RWPE2 (cell line): Measurements from ENCODE around the gene SEL1L3.
"Not testable (repeated sequence)": the region's sequence is repeated elsewhere in the genome, so short reads cannot be mapped to it uniquely, and the experiment has no call there.

Experiments used
- ATAC-seq: fragments of 200-7000 bp; cut with Tn5 transposase; 3 replicates; pipeline ENCODE4 v1.9.1; 2021; ENCODE audit warnings: low read depth
- DNase-seq: peaks from one replicate; pipeline ENCODE4 v3.0.0-alpha.2; 2020; ENCODE audit warnings: low spot score
- H3K27ac ChIP-seq: fragments of 450-650 bp; 2 replicates; pipeline ENCODE4 v1.5.1; 2017; ENCODE audit warnings: mild to moderate bottlenecking; ENCODE audit not compliant: poor library complexity, severe bottlenecking
- H3K27me3 ChIP-seq: fragments of 250-450 bp; sonication (Bioruptor Pico); 2 replicates; pipeline ENCODE4 v1.5.1; 2021; ENCODE audit warnings: mild to moderate bottlenecking, moderate library complexity; ENCODE audit not compliant: insufficient read depth, poor library complexity, severe bottlenecking
- H3K36me3 ChIP-seq: fragments of 250-450 bp; sonication (Bioruptor Pico); 2 replicates; pipeline ENCODE4 v1.5.1; 2020; ENCODE audit warnings: low read depth, mild to moderate bottlenecking, moderate library complexity
- H3K4me1 ChIP-seq: fragments of 250-450 bp; sonication (Bioruptor Pico); 2 replicates; pipeline ENCODE4 v1.5.1; 2021; ENCODE audit warnings: mild to moderate bottlenecking, moderate library complexity; ENCODE audit not compliant: insufficient read depth, poor library complexity, severe bottlenecking
- H3K4me3 ChIP-seq: fragments of 250-450 bp; sonication (Bioruptor Pico); 2 replicates; pipeline ENCODE4 v1.5.1; 2021; ENCODE audit warnings: mild to moderate bottlenecking, moderate library complexity; ENCODE audit not compliant: severe bottlenecking
- H3K9me3 ChIP-seq: fragments of 250-450 bp; sonication (Bioruptor Pico); 2 replicates; pipeline ENCODE4 v1.5.1; 2021; ENCODE audit warnings: mild to moderate bottlenecking, moderate library complexity; ENCODE audit not compliant: severe bottlenecking
- TF ChIP-seq, protein P1 (sequence below): fragments of 450-650 bp; IDR thresholded peaks from one replicate; pipeline ENCODE4 v1.5.1; 2017; ENCODE audit warnings: mild to moderate bottlenecking, moderate library complexity; ENCODE audit not compliant: poor library complexity, severe bottlenecking

SEL1L3 gene

DNA sequence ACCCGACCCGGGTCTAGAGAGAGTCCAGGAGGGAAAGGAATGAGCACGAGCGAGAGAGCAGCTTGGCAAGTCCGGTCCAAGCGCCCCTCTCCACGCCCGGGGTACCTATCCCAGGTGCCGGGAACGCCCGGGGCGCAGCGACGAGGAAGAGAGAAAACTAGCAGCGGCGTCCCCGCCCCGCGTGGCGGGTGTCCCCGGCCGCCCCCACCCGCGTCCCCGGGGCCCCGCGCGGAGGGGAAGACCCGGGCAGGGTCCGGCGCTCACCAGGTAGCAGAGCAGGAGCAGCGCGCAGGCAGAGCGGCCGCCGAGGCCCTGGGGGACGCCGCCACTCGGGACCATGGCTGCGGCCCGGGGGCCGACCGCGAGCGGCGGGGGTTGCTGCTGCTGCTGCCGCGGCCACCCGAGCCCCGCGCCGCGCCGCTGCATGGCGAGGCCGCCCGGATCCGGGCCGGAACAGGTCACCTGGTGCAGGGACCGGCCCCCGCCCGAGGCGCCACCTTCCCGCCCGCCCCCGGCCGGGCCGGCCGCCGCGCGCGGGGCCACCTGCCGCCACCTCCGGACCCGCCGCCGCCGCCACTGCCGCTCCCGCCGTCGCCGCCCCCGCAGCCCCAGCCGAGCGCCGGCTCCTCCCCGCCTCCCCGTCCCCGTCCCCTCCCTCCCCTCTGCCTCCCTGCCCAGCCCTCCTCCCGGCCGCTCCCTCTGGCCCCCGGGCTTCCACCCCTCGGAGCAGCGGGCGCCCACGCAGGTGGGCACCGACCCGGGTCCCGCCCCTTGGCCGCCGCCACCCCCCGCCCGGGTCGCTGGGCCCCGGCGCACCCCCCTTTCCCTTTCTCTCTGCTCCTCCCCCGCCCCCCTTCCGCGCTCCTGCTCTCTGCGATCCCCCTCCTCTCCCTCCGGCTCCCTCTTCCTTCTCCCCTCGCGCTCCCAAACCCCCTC is at the start of gene SEL1L3:
Gene SEL1L3 (minus strand): TSS at position 578 of the 936 bp plus-strand sequence. CDS start 152 bp downstream, at position 426.
- Histone ChIP-seq H3K27ac (peak within 1 kb of the TSS; percentile 16), H3K36me3 (no peaks in the 10 kb centered on the region), H3K4me3 (peak within 1 kb of the TSS; percentile 92), H3K9me3 (peaks cover 1% of the 10 kb centered on the region), H3K4me1 (peaks cover 19% of the 10 kb centered on the region), H3K27me3 (no peaks in the 10 kb centered on the region)
- TF ChIP-seq, protein P1, sequence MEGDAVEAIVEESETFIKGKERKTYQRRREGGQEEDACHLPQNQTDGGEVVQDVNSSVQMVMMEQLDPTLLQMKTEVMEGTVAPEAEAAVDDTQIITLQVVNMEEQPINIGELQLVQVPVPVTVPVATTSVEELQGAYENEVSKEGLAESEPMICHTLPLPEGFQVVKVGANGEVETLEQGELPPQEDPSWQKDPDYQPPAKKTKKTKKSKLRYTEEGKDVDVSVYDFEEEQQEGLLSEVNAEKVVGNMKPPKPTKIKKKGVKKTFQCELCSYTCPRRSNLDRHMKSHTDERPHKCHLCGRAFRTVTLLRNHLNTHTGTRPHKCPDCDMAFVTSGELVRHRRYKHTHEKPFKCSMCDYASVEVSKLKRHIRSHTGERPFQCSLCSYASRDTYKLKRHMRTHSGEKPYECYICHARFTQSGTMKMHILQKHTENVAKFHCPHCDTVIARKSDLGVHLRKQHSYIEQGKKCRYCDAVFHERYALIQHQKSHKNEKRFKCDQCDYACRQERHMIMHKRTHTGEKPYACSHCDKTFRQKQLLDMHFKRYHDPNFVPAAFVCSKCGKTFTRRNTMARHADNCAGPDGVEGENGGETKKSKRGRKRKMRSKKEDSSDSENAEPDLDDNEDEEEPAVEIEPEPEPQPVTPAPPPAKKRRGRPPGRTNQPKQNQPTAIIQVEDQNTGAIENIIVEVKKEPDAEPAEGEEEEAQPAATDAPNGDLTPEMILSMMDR = no peak
- DNase-seq (peak; percentile 65), ATAC-seq (peak; percentile 2; the same call in 1 of the 3 replicates)

DNA sequence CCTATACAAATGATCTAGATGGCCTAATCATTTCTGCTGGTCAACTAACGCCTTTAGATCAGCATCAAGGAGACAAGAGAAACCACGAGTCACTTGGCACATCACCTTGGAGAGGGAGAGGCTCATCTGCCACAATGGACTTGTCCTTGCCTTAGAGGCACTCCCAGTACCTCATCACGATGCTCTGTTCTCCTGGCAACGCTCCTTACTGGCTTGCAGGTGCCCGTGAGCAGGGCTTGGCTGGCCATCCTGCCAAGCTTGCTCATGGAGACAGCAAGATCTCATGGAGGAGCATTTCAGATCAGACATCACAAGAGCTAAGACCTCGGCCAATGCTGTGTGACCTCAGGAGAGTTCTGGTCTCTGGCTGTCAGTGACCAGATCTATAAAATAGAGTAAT is 48.6 kb upstream of the SEL1L3 start:
- H3K27ac ChIP-seq = no peak overlapping the region
- H3K4me3 ChIP-seq = no peak overlapping the region
- DNase-seq (no peak), ATAC-seq (no peak)
- no peaks in the 10 kb centered on the region for H3K9me3 ChIP-seq
- TF ChIP-seq, protein P1 = no peak
- peaks cover 12% of the 10 kb centered on the region for H3K4me1 ChIP-seq
- H3K36me3 ChIP-seq = no peaks in the 10 kb centered on the region
- no peaks in the 10 kb centered on the region for H3K27me3 ChIP-seq

DNA sequence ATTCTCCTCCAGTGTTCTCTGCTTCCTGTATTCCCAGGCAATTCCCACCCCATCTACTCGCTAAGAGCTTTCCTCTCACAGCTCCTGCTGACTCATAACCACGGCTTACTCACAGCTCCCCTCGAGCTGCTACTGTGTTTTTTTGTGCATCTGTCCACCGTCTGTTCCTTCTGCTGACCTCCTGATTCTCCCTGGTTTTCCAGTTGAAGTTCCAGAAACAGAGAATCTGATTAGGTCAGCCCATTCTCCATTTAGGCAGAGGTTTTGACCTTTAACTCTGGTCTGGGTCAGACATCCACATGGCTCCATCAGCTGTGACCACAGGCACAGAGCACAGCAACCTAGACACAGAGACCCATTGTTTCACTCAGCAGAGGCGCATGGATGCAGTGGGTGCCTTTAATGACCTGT is 45.7 kb upstream of the SEL1L3 start:
- Histone ChIP-seq H3K9me3 (no peaks in the 10 kb centered on the region), H3K4me3 (no peak overlapping the region), H3K36me3 (no peaks in the 10 kb centered on the region), H3K27me3 (no peaks in the 10 kb centered on the region), H3K27ac (no peak overlapping the region), H3K4me1 (peaks cover 7% of the 10 kb centered on the region)
- ATAC-seq = peak; percentile 99
- DNase-seq = peak; percentile 69
- TF ChIP-seq, protein P1 = no peak

DNA sequence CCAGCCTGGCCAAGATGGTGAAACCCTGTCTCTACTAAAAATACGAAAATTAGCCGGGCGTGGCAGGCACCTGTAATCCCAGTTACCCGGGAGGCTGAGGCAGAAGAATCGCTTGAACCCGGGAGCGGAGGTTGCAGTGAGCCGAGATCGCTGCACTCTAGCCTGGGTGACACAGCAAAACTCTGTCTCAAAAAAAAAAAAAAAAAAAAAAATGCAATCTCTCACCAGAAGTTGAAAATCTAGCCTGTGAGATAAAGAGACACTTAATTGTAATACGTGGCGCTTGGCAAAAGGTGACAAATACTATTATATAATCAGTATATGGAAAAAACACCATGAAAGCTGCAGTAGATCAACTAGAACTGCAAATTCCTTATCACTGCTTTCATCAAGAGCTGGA is 43.3 kb upstream of the SEL1L3 start:
- not testable (repeated sequence) for H3K27me3 ChIP-seq, H3K27ac ChIP-seq, H3K36me3 ChIP-seq, H3K4me3 ChIP-seq, DNase-seq, ATAC-seq, H3K9me3 ChIP-seq, H3K4me1 ChIP-seq

DNA sequence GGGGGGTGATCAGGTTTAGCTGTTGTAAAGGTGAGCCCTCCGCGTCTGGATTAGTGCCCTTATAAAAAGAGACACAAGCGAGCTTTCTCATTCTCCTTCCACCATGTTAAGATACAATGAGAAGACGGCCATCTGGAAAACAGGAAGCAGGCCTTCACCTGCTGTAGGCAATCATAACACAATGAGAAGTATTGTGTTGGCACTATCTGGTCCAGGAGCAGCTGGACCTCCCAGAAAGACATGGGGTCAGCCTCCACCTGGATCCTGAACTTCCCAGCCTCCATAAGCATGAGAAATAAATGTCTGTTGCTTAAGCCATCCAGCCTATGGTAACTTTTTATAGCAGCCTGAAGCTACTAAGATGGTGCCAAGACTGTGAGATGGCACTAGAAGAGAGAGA is 42.6 kb upstream of the SEL1L3 start:
- no peak overlapping the region for H3K4me3 ChIP-seq
- H3K4me1 ChIP-seq = peaks cover 7% of the 10 kb centered on the region
- TF ChIP-seq, protein P1 = no peak
- H3K9me3 ChIP-seq = no peaks in the 10 kb centered on the region
- no peak overlapping the region for H3K27ac ChIP-seq
- H3K27me3 ChIP-seq = no peaks in the 10 kb centered on the region
- DNase-seq (no peak), ATAC-seq (no peak)
- no peaks in the 10 kb centered on the region for H3K36me3 ChIP-seq
